HG03558 (cell line): ENCODE data around the gene BCAN.

Experiments used
- ATAC-seq: cut with Tn5 transposase; IDR thresholded peaks from one replicate; pipeline ENCODE4 v1.9.1; 2021; ENCODE audit warnings: moderate number of reproducible peaks; ENCODE audit not compliant: unreplicated experiment; ENCODE audit errors: extremely low read depth

The BCAN gene

GRCh38 chr1:156643049-156643777, 1.3 kb downstream of the BCAN start:
- ATAC-seq = no peak

GRCh38 chr1:156643778-156644092, 1.8 kb downstream of the BCAN start:
- ATAC-seq = no peak

GRCh38 chr1:156644146-156644545, 2.2 kb downstream of the BCAN start:
- no peak for ATAC-seq

- no peak for ATAC-seq
Measured at GRCh38 chr1:156644640-156645039, 2.7 kb downstream of the BCAN start.

- ATAC-seq = no peak
Measured at GRCh38 chr1:156645056-156645455, 3.1 kb downstream of the BCAN start.

GRCh38 chr1:156645666-156646065, 3.7 kb downstream of the BCAN start:
- ATAC-seq = no peak

GRCh38 chr1:156646738-156647211, 4.9 kb downstream of the BCAN start:
- no peak for ATAC-seq

- no peak for ATAC-seq
Measured at GRCh38 chr1:156647351-156647750, 5.4 kb downstream of the BCAN start.

- no peak for ATAC-seq
Measured at GRCh38 chr1:156648496-156648895, 6.6 kb downstream of the BCAN start.

- no peak for ATAC-seq
Measured at GRCh38 chr1:156648951-156649350, 7.0 kb downstream of the BCAN start.

GRCh38 chr1:156652131-156652991, 10.4 kb downstream of the BCAN start:
- no peak for ATAC-seq

GRCh38 chr1:156652992-156653355, 11.1 kb downstream of the BCAN start:
- ATAC-seq = no peak

- ATAC-seq = no peak
Measured at GRCh38 chr1:156654700-156655099, 12.8 kb downstream of the BCAN start.

GRCh38 chr1:156655151-156655903, 13.4 kb downstream of the BCAN start:
- no peak for ATAC-seq

- ATAC-seq = no peak
Measured at GRCh38 chr1:156655904-156656516, 14.1 kb downstream of the BCAN start.

- no peak for ATAC-seq
Measured at GRCh38 chr1:156656806-156657740, 15.2 kb downstream of the BCAN start.

- no peak for ATAC-seq
Measured at GRCh38 chr1:156657741-156658319, 15.9 kb downstream of the BCAN start.

GRCh38 chr1:156658496-156658895, 16.6 kb downstream of the BCAN start:
- no peak for ATAC-seq

GRCh38 chr1:156658945-156659574, 17.1 kb downstream of the BCAN start:
- ATAC-seq = no peak
